ENCODE results near the gene MLH1.

GRCh38 chr3:37028329-37028728 is 35.0 kb downstream of the MLH1 start:
- TF ChIP-seq EP300 (IDR thresholded peaks at IDR 0.05), result no peak
- no peak for TF ChIP-seq CTCF (IDR thresholded peaks at IDR 0.05)

All from ovary (tissue), 3 donors.